ENCODE data around the gene JPH4.

DNA sequence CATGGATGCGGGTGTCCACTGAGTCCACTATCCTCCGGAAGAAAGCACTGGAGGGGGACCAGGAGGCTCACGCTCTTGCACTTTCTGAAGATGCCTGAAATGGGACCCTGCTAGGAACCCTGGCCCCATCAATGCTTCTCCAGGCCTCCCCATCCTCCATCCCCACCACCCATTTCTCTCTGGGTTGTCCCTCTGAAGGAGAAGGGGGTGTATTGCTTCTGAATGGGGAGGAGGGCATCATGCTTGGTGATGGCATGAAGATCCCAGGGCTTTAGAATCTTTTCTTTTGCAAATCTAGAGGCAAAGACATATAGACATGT, 681 bp upstream of the JPH4 start:
- TF ChIP-seq, protein P1, sequence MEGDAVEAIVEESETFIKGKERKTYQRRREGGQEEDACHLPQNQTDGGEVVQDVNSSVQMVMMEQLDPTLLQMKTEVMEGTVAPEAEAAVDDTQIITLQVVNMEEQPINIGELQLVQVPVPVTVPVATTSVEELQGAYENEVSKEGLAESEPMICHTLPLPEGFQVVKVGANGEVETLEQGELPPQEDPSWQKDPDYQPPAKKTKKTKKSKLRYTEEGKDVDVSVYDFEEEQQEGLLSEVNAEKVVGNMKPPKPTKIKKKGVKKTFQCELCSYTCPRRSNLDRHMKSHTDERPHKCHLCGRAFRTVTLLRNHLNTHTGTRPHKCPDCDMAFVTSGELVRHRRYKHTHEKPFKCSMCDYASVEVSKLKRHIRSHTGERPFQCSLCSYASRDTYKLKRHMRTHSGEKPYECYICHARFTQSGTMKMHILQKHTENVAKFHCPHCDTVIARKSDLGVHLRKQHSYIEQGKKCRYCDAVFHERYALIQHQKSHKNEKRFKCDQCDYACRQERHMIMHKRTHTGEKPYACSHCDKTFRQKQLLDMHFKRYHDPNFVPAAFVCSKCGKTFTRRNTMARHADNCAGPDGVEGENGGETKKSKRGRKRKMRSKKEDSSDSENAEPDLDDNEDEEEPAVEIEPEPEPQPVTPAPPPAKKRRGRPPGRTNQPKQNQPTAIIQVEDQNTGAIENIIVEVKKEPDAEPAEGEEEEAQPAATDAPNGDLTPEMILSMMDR (IDR thresholded peaks at IDR 0.05; ENCODE audit: low read length), result no peak
- TF ChIP-seq EZH2 (IDR thresholded peaks at IDR 0.05; ENCODE audit: borderline replicate concordance, low read length), result no peak
